Adrenal gland (tissue), 5 donors: ENCODE measurements around the gene STIM2.

Source experiments
- CTCF ChIP-seq, 6 experiments: fragments of 450-650 bp in 4 of 6; fragments of 200-600 bp in 2 of 6; sonication (generic) in 1 of 6; IDR thresholded peaks; 1 replicate in 5 of 6; 2 replicates in 1 of 6; pipeline versions ENCODE4 v1.5.1 to v1.8.0; 2016 to 2021; ENCODE audit warnings: antibody characterized with exemption in 6 of 6, mild to moderate bottlenecking in 2 of 6, moderate library complexity in 1 of 6
- POLR2A ChIP-seq, 2 donors: fragments of 450-650 bp; IDR thresholded peaks; one replicate each; pipeline ENCODE4 v1.6.1; 2017; ENCODE audit warnings: antibody characterized with exemption in 2 of 2, mild to moderate bottlenecking in 2 of 2, moderate library complexity in 1 of 2
- donor health status: DM: no; HTN: no; CAD: no.

DNA sequence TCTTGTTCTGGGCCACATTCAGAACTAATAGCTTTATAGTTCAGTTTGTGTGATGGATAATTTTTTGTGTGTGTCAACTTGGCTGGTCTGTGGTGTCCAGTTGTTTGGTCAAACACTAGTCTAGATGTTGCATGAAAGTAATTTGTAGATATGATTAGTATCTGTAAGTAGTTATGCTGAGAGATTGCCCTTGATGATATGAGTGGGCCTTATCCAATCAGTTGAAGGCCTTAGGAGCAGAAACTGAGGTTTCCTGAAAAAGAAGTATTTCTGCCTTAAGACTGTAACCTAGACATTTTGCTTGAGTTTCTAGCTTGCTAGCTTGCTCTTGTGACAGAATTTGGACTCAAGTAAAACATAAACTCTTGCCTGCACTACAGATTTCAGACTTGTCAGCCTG lies 30.4 kb downstream of the STIM2 start:
- TF ChIP-seq CTCF (IDR thresholded peaks at IDR 0.05) = no peak
- no peak for TF ChIP-seq POLR2A (IDR thresholded peaks at IDR 0.05)
